Osteoblast (primary cell): ENCODE data around the gene SPI1. TPM values are rescaled to one million over a fixed set of nuclear protein-coding genes. Genes with fewer than 3 reads are reported as not detected.

Source experiments
- DNase-seq: peaks from one replicate; pipeline ENCODE4 v3.0.0; 2011; ENCODE audit warnings: low spot score, mixed read lengths; ENCODE audit not compliant: insufficient read length; ENCODE audit errors: missing footprints
- H2AFZ ChIP-seq: 2 replicates; pipeline ENCODE4 v1.6.0; 2011; ENCODE audit warnings: mild to moderate bottlenecking, low read length
- H3K27ac ChIP-seq: 2 replicates; pipeline ENCODE4 v1.5.1; 2011; ENCODE audit warnings: mild to moderate bottlenecking, low read depth, low read length, moderate library complexity
- H3K27me3 ChIP-seq: 2 replicates; pipeline ENCODE4 v1.6.0; 2012; ENCODE audit warnings: mild to moderate bottlenecking, control low read depth, inconsistent platforms, low read length, moderate library complexity; ENCODE audit not compliant: insufficient read depth
- H3K36me3 ChIP-seq: 2 replicates; pipeline ENCODE4 v1.5.1; 2011; ENCODE audit warnings: mild to moderate bottlenecking, low read length, control low read depth, moderate library complexity; ENCODE audit not compliant: insufficient read depth
- H3K4me1 ChIP-seq: 2 replicates; pipeline ENCODE4 v1.5.1; 2011; ENCODE audit warnings: mild to moderate bottlenecking, low read length, control low read depth, moderate library complexity; ENCODE audit not compliant: insufficient read depth
- H3K4me2 ChIP-seq: 2 replicates; pipeline ENCODE4 v1.6.0; 2011; ENCODE audit warnings: mild to moderate bottlenecking, low read length; ENCODE audit not compliant: insufficient read depth
- H3K4me3 ChIP-seq: fragments of 200-600 bp; sonication (generic); 3 replicates; pipeline ENCODE4 v1.5.1; 2012; ENCODE audit warnings: mild to moderate bottlenecking, low read length, inconsistent platforms; ENCODE audit not compliant: insufficient read depth
- H3K79me2 ChIP-seq: 2 replicates; pipeline ENCODE4 v1.6.0; 2012; ENCODE audit warnings: mild to moderate bottlenecking, low read length, control low read depth, inconsistent platforms; ENCODE audit not compliant: insufficient read depth
- H3K9me3 ChIP-seq: 2 replicates; pipeline ENCODE4 v1.5.1; 2011; ENCODE audit warnings: low read depth, low read length, control low read depth
- H4K20me1 ChIP-seq: 2 replicates; pipeline ENCODE4 v1.6.0; 2012; ENCODE audit warnings: mild to moderate bottlenecking, low read length, control low read depth; ENCODE audit not compliant: insufficient read depth
- CTCF ChIP-seq: IDR thresholded peaks from 2 replicates; pipeline ENCODE4 v1.5.1; 2011; ENCODE audit warnings: mild to moderate bottlenecking, low read depth, low read length, moderate library complexity; ENCODE audit errors: extremely low read depth
- total RNA-seq: library from RNA; depleted of rRNA; stranded (reverse); fragments of >200 nt; gene quantifications from 2 replicates; pipeline ENCODE4 v1.2.3, GENCODE V29; 2012

The SPI1 gene
- total RNA-seq, 1 donor = not detected

GRCh38 chr11:47390422-47390760, 12.0 kb upstream of the SPI1 start:
- Histone ChIP-seq H3K9me3 (no peaks in the 10 kb centered on the region), H3K4me2 (no peak overlapping the region), H3K4me1 (peaks cover 9% of the 10 kb centered on the region), H3K36me3 (no peaks in the 10 kb centered on the region), H3K27me3 (no peaks in the 10 kb centered on the region), H4K20me1 (no peaks in the 10 kb centered on the region), H2AFZ (no peak overlapping the region), H3K4me3 (no peak overlapping the region), H3K79me2 (no peaks in the 10 kb centered on the region), H3K27ac (no peak overlapping the region)
- TF ChIP-seq CTCF = no peak
- no peak for DNase-seq

GRCh38 chr11:47389577-47390421, 11.5 kb upstream of the SPI1 start:
- no peak for TF ChIP-seq CTCF
- no peak overlapping the region for H2AFZ ChIP-seq

GRCh38 chr11:47388697-47389576, 10.6 kb upstream of the SPI1 start:
- no peak overlapping the region for H3K27ac ChIP-seq
- no peaks in the 10 kb centered on the region for H4K20me1 ChIP-seq
- no peaks in the 10 kb centered on the region for H3K27me3 ChIP-seq
- H3K4me3 ChIP-seq = no peak overlapping the region
- no peak for TF ChIP-seq CTCF
- H3K9me3 ChIP-seq = no peaks in the 10 kb centered on the region
- H3K79me2 ChIP-seq = no peaks in the 10 kb centered on the region
- peaks cover 6% of the 10 kb centered on the region for H3K4me1 ChIP-seq
- no peaks in the 10 kb centered on the region for H3K36me3 ChIP-seq
- no peak overlapping the region for H2AFZ ChIP-seq
- peak; percentile 55 for DNase-seq
- H3K4me2 ChIP-seq = no peak overlapping the region

More at GRCh38 chr11:47389577-47390421, 11.5 kb upstream of the SPI1 start:
- Histone ChIP-seq H3K79me2 (no peaks in the 10 kb centered on the region), H3K9me3 (no peaks in the 10 kb centered on the region), H3K27ac (no peak overlapping the region), H3K4me3 (no peak overlapping the region), H3K4me2 (no peak overlapping the region), H4K20me1 (no peaks in the 10 kb centered on the region), H3K4me1 (peaks cover 6% of the 10 kb centered on the region), H3K27me3 (no peaks in the 10 kb centered on the region), H3K36me3 (no peaks in the 10 kb centered on the region)
- peak; percentile 66 for DNase-seq
